NT2/D1 (cell line): ENCODE measurements around the gene TMC6.

Experiments
- DNase-seq: peaks from one replicate; pipeline ENCODE4 v3.0.0-alpha.2; 2011; ENCODE audit warnings: low read depth, low spot score
- H3K27me3 ChIP-seq: 2 replicates; pipeline ENCODE4 v1.6.0; 2011; ENCODE audit warnings: mild to moderate bottlenecking; ENCODE audit not compliant: insufficient read length, insufficient read depth
- H3K36me3 ChIP-seq: 2 replicates; pipeline ENCODE4 v1.6.1; 2011; ENCODE audit warnings: mild to moderate bottlenecking, low read length, mixed read lengths; ENCODE audit not compliant: insufficient read depth, insufficient read length
- H3K4me1 ChIP-seq: 2 replicates; pipeline ENCODE4 v1.5.1; 2011; ENCODE audit not compliant: insufficient read depth, insufficient read length
- H3K4me3 ChIP-seq: 2 replicates; pipeline ENCODE4 v1.5.1; 2011; ENCODE audit warnings: low read depth; ENCODE audit not compliant: insufficient read length
- H3K9ac ChIP-seq: 2 replicates; pipeline ENCODE4 v1.6.0; 2011; ENCODE audit warnings: low read depth; ENCODE audit not compliant: insufficient read length
- H3K9me3 ChIP-seq: 2 replicates; pipeline ENCODE4 v1.5.1; 2011; ENCODE audit warnings: mild to moderate bottlenecking, low read length; ENCODE audit not compliant: insufficient read depth
- SUZ12 ChIP-seq: IDR thresholded peaks from 2 replicates; pipeline ENCODE4 v1.6.1; 2011; ENCODE audit not compliant: insufficient read length, insufficient read depth; ENCODE audit errors: extremely low read depth
- YY1 ChIP-seq: IDR thresholded peaks from 2 replicates; pipeline ENCODE4 v1.6.1; 2011; ENCODE audit not compliant: insufficient read length, insufficient read depth
- ZNF274 ChIP-seq: IDR thresholded peaks from 2 replicates; pipeline ENCODE4 v1.6.1; 2011; ENCODE audit warnings: mild to moderate bottlenecking, low read depth, low read length

TMC6 gene

DNA sequence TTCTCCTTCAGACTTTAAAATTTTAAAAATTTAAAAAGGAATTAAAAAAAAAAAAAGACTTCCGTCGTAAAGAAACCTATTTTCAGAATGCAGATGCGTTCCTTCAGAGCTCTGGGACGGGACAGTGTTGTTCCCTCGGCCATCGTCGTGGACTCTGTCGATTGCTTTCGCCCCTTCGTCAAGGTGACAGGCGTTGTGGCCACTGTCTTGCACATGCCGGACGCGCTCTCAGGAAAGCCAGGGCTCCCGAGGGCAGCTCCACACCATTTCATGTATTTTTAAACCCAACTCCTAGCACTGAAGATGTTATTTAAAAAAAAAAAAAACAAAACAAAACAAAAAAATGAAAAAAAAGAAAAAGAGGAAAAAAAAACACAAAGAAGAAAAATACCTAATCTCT lies 22.3 kb downstream of the TMC6 start:
- peak overlapping the region; percentile 29 for H3K9ac ChIP-seq
- peaks cover 14% of the 10 kb centered on the region; the same call in 1 of the 2 replicates for H3K9me3 ChIP-seq
- no peaks in the 10 kb centered on the region for H3K27me3 ChIP-seq
- TF ChIP-seq YY1: no peak
- DNase-seq: no peak
- peaks cover 4% of the 10 kb centered on the region for H3K4me1 ChIP-seq
- H3K36me3 ChIP-seq: peaks cover 66% of the 10 kb centered on the region
- H3K4me3 ChIP-seq: no peak overlapping the region

- Histone ChIP-seq H3K4me1 (peaks cover 4% of the 10 kb centered on the region), H3K27me3 (no peaks in the 10 kb centered on the region), H3K36me3 (peaks cover 61% of the 10 kb centered on the region), H3K9ac (no peak overlapping the region), H3K9me3 (peaks cover 18% of the 10 kb centered on the region; the same call in 1 of the 2 replicates), H3K4me3 (no peak overlapping the region)
- no peak for DNase-seq
- TF ChIP-seq YY1: no peak
- TF ChIP-seq ZNF274: no peak
- no peak for TF ChIP-seq SUZ12
Observed at GRCh38 chr17:78105551-78105950, 23.0 kb downstream of the TMC6 start.

GRCh38 chr17:78105101-78105500 lies 23.5 kb downstream of the TMC6 start:
- no peak overlapping the region for H3K9ac ChIP-seq
- no peaks in the 10 kb centered on the region for H3K27me3 ChIP-seq
- H3K9me3 ChIP-seq: peaks cover 22% of the 10 kb centered on the region; the same call in 1 of the 2 replicates
- no peak for DNase-seq
- peaks cover 61% of the 10 kb centered on the region for H3K36me3 ChIP-seq
- no peak overlapping the region for H3K4me3 ChIP-seq
- no peak for TF ChIP-seq YY1
- H3K4me1 ChIP-seq: peaks cover 4% of the 10 kb centered on the region

GRCh38 chr17:78104540-78104941 lies 24.0 kb downstream of the TMC6 start:
- Histone ChIP-seq H3K27me3 (no peaks in the 10 kb centered on the region), H3K36me3 (peaks cover 63% of the 10 kb centered on the region), H3K4me1 (peaks cover 4% of the 10 kb centered on the region), H3K4me3 (no peak overlapping the region), H3K9ac (no peak overlapping the region), H3K9me3 (peaks cover 27% of the 10 kb centered on the region; the same call in 1 of the 2 replicates)
- no peak for DNase-seq
- TF ChIP-seq SUZ12 (no peak), YY1 (no peak), ZNF274 (no peak)

- H3K36me3 ChIP-seq: peaks cover 62% of the 10 kb centered on the region
- no peak for DNase-seq
- TF ChIP-seq SUZ12 (no peak), ZNF274 (no peak), YY1 (no peak)
- H3K4me1 ChIP-seq: no peaks in the 10 kb centered on the region
- H3K4me3 ChIP-seq: no peak overlapping the region
- H3K9ac ChIP-seq: no peak overlapping the region
- no peaks in the 10 kb centered on the region for H3K27me3 ChIP-seq
- H3K9me3 ChIP-seq: peaks cover 38% of the 10 kb centered on the region; the same call in 1 of the 2 replicates
Observed at GRCh38 chr17:78103311-78103710, 25.2 kb downstream of the TMC6 start.

GRCh38 chr17:78101542-78101941 lies 27.0 kb downstream of the TMC6 start:
- H3K36me3 ChIP-seq: peaks cover 65% of the 10 kb centered on the region

DNA sequence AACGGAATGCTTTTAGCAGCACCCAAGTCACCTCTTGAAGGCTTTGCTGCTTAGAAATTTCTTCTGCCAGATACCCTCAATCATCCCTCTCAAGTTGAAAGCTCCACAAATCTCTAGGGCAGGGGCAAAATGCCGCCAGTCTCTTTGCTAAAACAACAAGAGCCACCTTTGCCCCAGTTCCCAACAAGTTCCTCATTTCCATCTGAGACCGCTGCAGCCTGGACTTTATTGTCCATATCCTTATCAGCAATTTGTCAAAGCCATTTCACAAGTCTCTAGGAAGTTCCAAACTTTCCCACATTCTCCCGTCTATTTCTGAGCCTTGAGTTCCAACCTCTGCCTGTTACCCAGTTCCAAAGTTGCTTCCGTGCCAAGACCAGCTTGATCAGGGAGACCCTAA lies 27.4 kb downstream of the TMC6 start:
- DNase-seq: no peak
- H3K4me3 ChIP-seq: no peak overlapping the region
- no peaks in the 10 kb centered on the region for H3K27me3 ChIP-seq
- no peak overlapping the region for H3K9ac ChIP-seq
- peaks cover 68% of the 10 kb centered on the region for H3K36me3 ChIP-seq
- no peaks in the 10 kb centered on the region for H3K4me1 ChIP-seq
- TF ChIP-seq SUZ12: no peak
- no peak for TF ChIP-seq ZNF274
- TF ChIP-seq YY1: no peak
- peaks cover 38% of the 10 kb centered on the region; the same call in 1 of the 2 replicates for H3K9me3 ChIP-seq

More at GRCh38 chr17:78101542-78101941, 27.0 kb downstream of the TMC6 start:
- TF ChIP-seq YY1 (no peak), ZNF274 (no peak), SUZ12 (no peak)
- no peak overlapping the region for H3K4me3 ChIP-seq
- DNase-seq: no peak
- H3K9ac ChIP-seq: no peak overlapping the region
- H3K27me3 ChIP-seq: no peaks in the 10 kb centered on the region
- H3K4me1 ChIP-seq: no peaks in the 10 kb centered on the region
- peaks cover 38% of the 10 kb centered on the region; the same call in 1 of the 2 replicates for H3K9me3 ChIP-seq

DNA sequence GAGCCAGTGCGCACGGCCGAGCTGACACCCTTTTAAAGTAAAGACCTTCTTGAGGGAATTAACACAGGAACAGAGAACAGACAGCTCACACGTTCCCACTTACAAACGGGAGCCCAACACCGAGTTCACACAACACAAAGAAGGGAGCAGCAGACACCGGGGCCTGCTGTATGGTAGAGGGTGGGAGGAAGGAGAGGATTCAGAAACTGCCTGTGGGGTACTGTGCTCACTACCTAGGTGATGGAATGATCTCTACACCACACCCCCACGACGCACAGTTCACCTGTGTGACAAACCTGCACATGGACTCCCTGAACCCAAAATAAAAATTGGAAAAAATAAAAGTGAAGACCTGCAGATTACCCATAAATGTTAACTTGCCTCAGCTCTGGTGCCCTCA lies 32.5 kb downstream of the TMC6 start:
- Histone ChIP-seq H3K9ac (no peak overlapping the region), H3K36me3 (peaks cover 74% of the 10 kb centered on the region), H3K9me3 (peaks cover 24% of the 10 kb centered on the region; the same call in 1 of the 2 replicates), H3K4me1 (no peaks in the 10 kb centered on the region), H3K4me3 (no peak overlapping the region), H3K27me3 (no peaks in the 10 kb centered on the region)
- no peak for TF ChIP-seq YY1
- no peak for TF ChIP-seq ZNF274
- TF ChIP-seq SUZ12: no peak
- DNase-seq: no peak
